ENCODE measurements around the gene UNC79.
"Not testable (repeated sequence)": the region's sequence is repeated elsewhere in the genome, so short reads cannot be mapped to it uniquely, and the experiment has no call there.

Gene UNC79

GRCh38 chr14:93493054-93493453, 62.3 kb downstream of the UNC79 start:
- in situ Hi-C loops (cut with MboI; ENCODE audit: low sequenced_read_pairs), result no loop called here

GRCh38 chr14:93493622-93494021, 62.9 kb downstream of the UNC79 start:
- in situ Hi-C loops (cut with MboI; ENCODE audit: low sequenced_read_pairs), result not testable (repeated sequence)

- in situ Hi-C loops (cut with MboI; ENCODE audit: low sequenced_read_pairs), result no loop called here
Measured at GRCh38 chr14:93496856-93497741, 66.4 kb downstream of the UNC79 start.

- in situ Hi-C loops (cut with MboI; ENCODE audit: low sequenced_read_pairs), result no loop called here
Measured at GRCh38 chr14:93510056-93510455, 79.3 kb downstream of the UNC79 start.

- in situ Hi-C loops (cut with MboI; ENCODE audit: low sequenced_read_pairs), result no loop called here
Measured at GRCh38 chr14:93511001-93511400, 80.3 kb downstream of the UNC79 start.

- in situ Hi-C loops (cut with MboI; ENCODE audit: low sequenced_read_pairs), result no loop called here
Measured at GRCh38 chr14:93520053-93520607, 89.4 kb downstream of the UNC79 start.

- in situ Hi-C loops (cut with MboI; ENCODE audit: low sequenced_read_pairs), result no loop called here
Measured at GRCh38 chr14:93522221-93522620, 91.5 kb downstream of the UNC79 start.

- in situ Hi-C loops (cut with MboI; ENCODE audit: low sequenced_read_pairs), result not testable (repeated sequence)
Measured at GRCh38 chr14:93525216-93525615, 94.5 kb downstream of the UNC79 start.

- in situ Hi-C loops (cut with MboI; ENCODE audit: low sequenced_read_pairs), result no loop called here
Measured at GRCh38 chr14:93525696-93526451, 95.1 kb downstream of the UNC79 start.

GRCh38 chr14:93527203-93527607, 96.5 kb downstream of the UNC79 start:
- in situ Hi-C loops (cut with MboI; ENCODE audit: low sequenced_read_pairs), result no loop called here

- in situ Hi-C loops (cut with MboI; ENCODE audit: low sequenced_read_pairs), result no loop called here
Measured at GRCh38 chr14:93528884-93529558, 98.3 kb downstream of the UNC79 start.

GRCh38 chr14:93531644-93532043, 100.9 kb downstream of the UNC79 start:
- in situ Hi-C loops (cut with MboI; ENCODE audit: low sequenced_read_pairs), result no loop called here

- in situ Hi-C loops (cut with MboI; ENCODE audit: low sequenced_read_pairs), result no loop called here
Measured at GRCh38 chr14:93532541-93532940, 101.8 kb downstream of the UNC79 start.

GRCh38 chr14:93533437-93533836, 102.7 kb downstream of the UNC79 start:
- in situ Hi-C loops (cut with MboI; ENCODE audit: low sequenced_read_pairs), result no loop called here

- in situ Hi-C loops (cut with MboI; ENCODE audit: low sequenced_read_pairs), result no loop called here
Measured at GRCh38 chr14:93533842-93534241, 103.1 kb downstream of the UNC79 start.

- in situ Hi-C loops (cut with MboI; ENCODE audit: low sequenced_read_pairs), result no loop called here
Measured at GRCh38 chr14:93535537-93535936, 104.8 kb downstream of the UNC79 start.

- in situ Hi-C loops (cut with MboI; ENCODE audit: low sequenced_read_pairs), result no loop called here
Measured at GRCh38 chr14:93536945-93537344, 106.2 kb downstream of the UNC79 start.

- in situ Hi-C loops (cut with MboI; ENCODE audit: low sequenced_read_pairs), result no loop called here
Measured at GRCh38 chr14:93537951-93538350, 107.2 kb downstream of the UNC79 start.

- in situ Hi-C loops (cut with MboI; ENCODE audit: low sequenced_read_pairs), result no loop called here
Measured at GRCh38 chr14:93538413-93538812, 107.7 kb downstream of the UNC79 start.

GRCh38 chr14:93540235-93540634, 109.5 kb downstream of the UNC79 start:
- in situ Hi-C loops (cut with MboI; ENCODE audit: low sequenced_read_pairs), result loop anchor here (10.0 kb wide), 1 partner anchor 305 kb away; no protein-coding TSS in a partner anchor

GRCh38 chr14:93543766-93544165, 113.0 kb downstream of the UNC79 start:
- in situ Hi-C loops (cut with MboI; ENCODE audit: low sequenced_read_pairs), result loop anchor here (10.0 kb wide), 1 partner anchor 309 kb away; no protein-coding TSS in a partner anchor

Measured in HL-60/S4 treated with retinoic acid at 250 ng/mL for 4 days and 3 days (cell line).